Endodermal cell (in vitro differentiated cells): ENCODE measurements around the gene FOXA3. TPM values are rescaled to one million over a fixed set of nuclear protein-coding genes. Genes with fewer than 3 reads are reported as not detected.

Experiments used
- DNase-seq: peaks from one replicate; pipeline ENCODE4 v3.0.0-alpha.2; 2017
- H3K27ac ChIP-seq: 2 replicates; pipeline ENCODE4 v1.5.1; 2013; ENCODE audit warnings: mild to moderate bottlenecking, low read depth, low read length, moderate library complexity
- H3K27me3 ChIP-seq: 2 replicates; pipeline ENCODE4 v1.6.1; 2013; ENCODE audit warnings: mild to moderate bottlenecking, low read length, moderate library complexity; ENCODE audit not compliant: insufficient read depth, control insufficient read depth, poor library complexity, severe bottlenecking
- H3K36me3 ChIP-seq: 2 replicates; pipeline ENCODE4 v1.7.0; 2013; ENCODE audit warnings: mild to moderate bottlenecking, low read length, moderate library complexity; ENCODE audit not compliant: control insufficient read depth, insufficient read depth
- H3K4me1 ChIP-seq: one replicate; pipeline ENCODE4 v1.7.0; 2013; ENCODE audit warnings: low read length; ENCODE audit not compliant: control insufficient read depth, insufficient read depth
- H3K4me3 ChIP-seq: 2 replicates; pipeline ENCODE4 v1.5.1; 2013; ENCODE audit warnings: mild to moderate bottlenecking, low read length, moderate library complexity
- H3K9ac ChIP-seq: 2 replicates; pipeline ENCODE4 v1.6.1; 2013; ENCODE audit warnings: mild to moderate bottlenecking, low read length, moderate library complexity; ENCODE audit not compliant: poor library complexity, severe bottlenecking; ENCODE audit errors: extremely low read depth
- H3K9me3 ChIP-seq: 2 replicates; pipeline ENCODE4 v1.6.1; 2013; ENCODE audit warnings: mild to moderate bottlenecking, low read length, moderate library complexity; ENCODE audit not compliant: control insufficient read depth
- H3K27ac Mint-ChIP-seq: 2 replicates; pipeline ENCODE4 v1.8.0; 2020; ENCODE audit warnings: mixed read lengths
- H3K27me3 Mint-ChIP-seq: 2 replicates; pipeline ENCODE4 v1.8.0; 2021; ENCODE audit warnings: mild to moderate bottlenecking, mixed read lengths; ENCODE audit not compliant: insufficient read depth
- H3K36me3 Mint-ChIP-seq: 2 replicates; pipeline ENCODE4 v1.8.0; 2020; ENCODE audit warnings: low read depth, mixed read lengths
- H3K4me1 Mint-ChIP-seq: 2 replicates; pipeline ENCODE4 v1.8.0; 2020; ENCODE audit warnings: mixed read lengths
- H3K4me3 Mint-ChIP-seq: 2 replicates; pipeline ENCODE4 v1.8.0; 2020; ENCODE audit warnings: mild to moderate bottlenecking, moderate library complexity, mixed read lengths
- H3K9me3 Mint-ChIP-seq: 2 replicates; pipeline ENCODE4 v1.8.0; 2020; ENCODE audit warnings: mild to moderate bottlenecking, mixed read lengths
- WGBS, 2 experiments: methylation state at CpG; one replicate each; pipeline versions ENCODE4 v1.1.5 to v1.1.7; 2013; ENCODE audit warnings: missing lambda C conversion rate in 2 of 2, mixed read lengths in 1 of 2; ENCODE audit not compliant: insufficient coverage in 1 of 2, insufficient read length in 1 of 2; 5-methylcytosine and 5-hydroxymethylcytosine counted together
- total RNA-seq, 2 donors: library from RNA; stranded (reverse); fragmentation: NEBNext Ultra II Directional in 1 of 2; extraction: Animal tissue kit (Norgen Biotek cat#: 25700) in 1 of 2; gene quantifications; 2 replicates in 1 of 2; 3 replicates in 1 of 2; pipeline ENCODE4 v1.2.1, GENCODE V29; 2021
- TF ChIP-seq, protein P1 (sequence below): fragments of 200-600 bp; sonication (generic); conservative IDR thresholded peaks from 2 replicates; pipeline ENCODE4 v1.5.0; 2021; ENCODE audit warnings: antibody characterized with exemption, mild to moderate bottlenecking

Gene FOXA3
- total RNA-seq, 2 donors from 2014 or later, result 54.2 to 58.1 TPM

DNA sequence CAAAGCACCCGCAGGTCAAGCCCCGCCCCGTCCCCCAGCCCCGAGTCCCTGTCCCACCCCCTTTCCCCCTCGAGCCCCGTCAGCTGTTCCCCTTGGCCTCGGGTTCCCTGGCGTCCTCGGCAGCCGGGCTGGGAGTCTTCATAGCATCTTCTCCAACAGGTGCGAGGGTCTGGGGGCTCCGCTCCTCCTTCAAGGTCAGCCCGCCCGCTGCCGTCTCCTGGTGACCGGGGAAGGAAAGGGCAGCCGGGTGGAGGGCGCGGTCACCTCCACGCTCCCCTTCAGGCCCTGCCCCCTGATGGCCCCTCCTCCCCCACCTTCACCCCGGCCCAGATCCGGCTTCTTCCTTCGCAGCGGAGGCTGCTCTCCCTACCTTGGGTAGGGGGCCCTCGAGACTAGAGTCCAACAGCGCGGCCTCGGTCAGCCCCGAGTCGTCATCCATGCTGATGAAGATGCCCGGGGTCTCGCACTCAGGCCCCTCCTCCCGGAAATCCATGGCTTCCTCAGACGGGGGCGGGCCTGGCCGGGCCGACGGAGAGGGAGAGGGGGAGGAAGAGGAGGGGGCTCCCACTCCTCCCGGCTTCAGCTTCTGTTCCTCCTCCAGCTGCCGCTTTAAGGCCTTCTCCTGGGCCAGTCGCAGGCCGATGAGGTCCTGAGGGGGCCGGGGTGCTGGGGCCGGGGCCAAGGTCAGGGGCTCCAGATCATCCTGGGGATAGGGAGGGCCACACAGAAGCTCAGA lies 48.5 kb upstream of the FOXA3 start:
- DNase-seq, result peak; percentile 95
- WGBS, 2 experiments, result 0% methylated on average over 5 to 42 of the region's 44 CpGs
- H3K9me3 Mint-ChIP-seq, result no peaks in the 10 kb centered on the region
- Histone ChIP-seq H3K36me3 (peaks cover 12% of the 10 kb centered on the region), H3K9me3 (no peaks in the 10 kb centered on the region), H3K27me3 (no peaks in the 10 kb centered on the region), H3K4me1 (peaks cover 15% of the 10 kb centered on the region), H3K9ac (peak overlapping the region; percentile 64), H3K4me3 (peak overlapping the region; percentile 84), H3K27ac (peak overlapping the region; percentile 78)
- peak overlapping the region; percentile 81 for H3K4me3 Mint-ChIP-seq
- H3K36me3 Mint-ChIP-seq, result peaks cover 11% of the 10 kb centered on the region
- no peaks in the 10 kb centered on the region for H3K27me3 Mint-ChIP-seq
- H3K27ac Mint-ChIP-seq, result peak overlapping the region; percentile 93
- TF ChIP-seq, protein P1, sequence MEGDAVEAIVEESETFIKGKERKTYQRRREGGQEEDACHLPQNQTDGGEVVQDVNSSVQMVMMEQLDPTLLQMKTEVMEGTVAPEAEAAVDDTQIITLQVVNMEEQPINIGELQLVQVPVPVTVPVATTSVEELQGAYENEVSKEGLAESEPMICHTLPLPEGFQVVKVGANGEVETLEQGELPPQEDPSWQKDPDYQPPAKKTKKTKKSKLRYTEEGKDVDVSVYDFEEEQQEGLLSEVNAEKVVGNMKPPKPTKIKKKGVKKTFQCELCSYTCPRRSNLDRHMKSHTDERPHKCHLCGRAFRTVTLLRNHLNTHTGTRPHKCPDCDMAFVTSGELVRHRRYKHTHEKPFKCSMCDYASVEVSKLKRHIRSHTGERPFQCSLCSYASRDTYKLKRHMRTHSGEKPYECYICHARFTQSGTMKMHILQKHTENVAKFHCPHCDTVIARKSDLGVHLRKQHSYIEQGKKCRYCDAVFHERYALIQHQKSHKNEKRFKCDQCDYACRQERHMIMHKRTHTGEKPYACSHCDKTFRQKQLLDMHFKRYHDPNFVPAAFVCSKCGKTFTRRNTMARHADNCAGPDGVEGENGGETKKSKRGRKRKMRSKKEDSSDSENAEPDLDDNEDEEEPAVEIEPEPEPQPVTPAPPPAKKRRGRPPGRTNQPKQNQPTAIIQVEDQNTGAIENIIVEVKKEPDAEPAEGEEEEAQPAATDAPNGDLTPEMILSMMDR, result no peak
- peaks cover 8% of the 10 kb centered on the region for H3K4me1 Mint-ChIP-seq

GRCh38 chr19:45816236-45817009 lies 47.7 kb upstream of the FOXA3 start:
- H3K27me3 Mint-ChIP-seq, result no peaks in the 10 kb centered on the region
- peaks cover 8% of the 10 kb centered on the region for H3K4me1 Mint-ChIP-seq
- TF ChIP-seq, protein P1, result no peak
- peak overlapping the region; percentile 84 for H3K4me3 ChIP-seq
- H3K9me3 Mint-ChIP-seq, result no peaks in the 10 kb centered on the region
- no peaks in the 10 kb centered on the region for H3K9me3 ChIP-seq
- 21 to 41% methylated on average over 2 to 18 of the region's 18 CpGs for WGBS, 2 experiments
- H3K27ac ChIP-seq, result peak overlapping the region; percentile 78
- H3K27me3 ChIP-seq, result no peaks in the 10 kb centered on the region
- H3K9ac ChIP-seq, result peak overlapping the region; percentile 64
- H3K36me3 ChIP-seq, result peaks cover 18% of the 10 kb centered on the region
- peaks cover 15% of the 10 kb centered on the region for H3K4me1 ChIP-seq
- H3K27ac Mint-ChIP-seq, result peak overlapping the region; percentile 95
- peak overlapping the region; percentile 81 for H3K4me3 Mint-ChIP-seq
- peak; percentile 71 for DNase-seq
- peaks cover 15% of the 10 kb centered on the region for H3K36me3 Mint-ChIP-seq

DNA sequence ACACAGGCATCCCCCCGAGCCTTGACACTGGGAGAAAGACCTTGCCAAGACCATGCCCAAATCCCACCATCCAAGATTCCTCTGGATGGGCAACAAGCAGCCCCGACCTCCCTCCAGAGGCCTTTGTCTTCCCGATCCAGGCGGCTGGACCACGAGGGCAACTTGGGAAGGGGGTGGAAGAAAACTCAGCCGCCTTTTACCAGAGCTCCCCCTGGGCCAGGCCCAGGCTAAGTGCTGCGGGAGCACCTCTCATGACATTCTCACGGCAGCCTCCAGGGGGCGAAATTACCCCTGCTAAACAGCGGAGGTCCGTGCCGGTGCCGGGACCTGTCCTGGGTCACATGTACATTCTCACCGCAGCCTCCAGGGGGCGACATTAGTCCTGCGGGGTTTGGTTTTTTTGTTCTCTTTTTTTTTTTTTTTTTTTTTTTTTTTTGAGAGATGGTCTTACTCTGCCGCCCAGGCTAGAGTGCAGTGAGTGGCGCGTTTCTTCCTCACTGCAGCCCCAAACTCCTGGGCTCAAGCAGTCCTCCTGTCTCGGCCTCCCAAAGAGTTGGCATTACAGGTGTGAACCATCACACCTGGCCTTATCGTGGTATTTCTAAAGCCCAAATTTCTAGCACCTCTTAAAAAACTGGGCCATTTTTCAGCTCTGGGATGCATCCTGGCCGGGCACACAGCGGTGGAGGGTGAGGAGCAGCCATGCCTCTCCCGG lies 47.0 kb upstream of the FOXA3 start:
- WGBS, 2 experiments, result 21 to 50% methylated on average over 9 to 24 of the region's 24 CpGs
- H3K36me3 Mint-ChIP-seq, result peaks cover 20% of the 10 kb centered on the region
- Histone ChIP-seq H3K27ac (peak overlapping the region; percentile 78), H3K9ac (peak overlapping the region; percentile 64), H3K27me3 (no peaks in the 10 kb centered on the region), H3K36me3 (peaks cover 21% of the 10 kb centered on the region), H3K4me3 (peak overlapping the region; percentile 84), H3K9me3 (no peaks in the 10 kb centered on the region), H3K4me1 (peaks cover 15% of the 10 kb centered on the region)
- DNase-seq, result peak; percentile 100
- H3K4me1 Mint-ChIP-seq, result peaks cover 8% of the 10 kb centered on the region
- H3K27ac Mint-ChIP-seq, result peak overlapping the region; percentile 95
- peak overlapping the region; percentile 81 for H3K4me3 Mint-ChIP-seq
- no peaks in the 10 kb centered on the region for H3K27me3 Mint-ChIP-seq
- TF ChIP-seq, protein P1, result peak; percentile 94
- H3K9me3 Mint-ChIP-seq, result no peaks in the 10 kb centered on the region
